Endothelial cell of umbilical vein (primary cell): ENCODE measurements around the gene MBD5.

Experiments used
- CTCF ChIP-seq, 2 donors: IDR thresholded peaks; 1 replicate in 1 of 2; 2 replicates in 1 of 2; pipeline ENCODE4 v1.5.1; 2011; ENCODE audit warnings: low read length in 2 of 2, mild to moderate bottlenecking in 2 of 2, moderate library complexity in 2 of 2, control low read depth in 1 of 2, inconsistent platforms in 1 of 2, low read depth in 1 of 2; ENCODE audit not compliant: insufficient read depth in 1 of 2; ENCODE audit errors: extremely low read depth in 1 of 2
- MYC ChIP-seq: IDR thresholded peaks from one replicate; pipeline ENCODE4 v1.6.1; 2011; ENCODE audit warnings: mild to moderate bottlenecking, low read depth, low read length
- POLR2A ChIP-seq: IDR thresholded peaks from 2 replicates; pipeline ENCODE4 v1.6.1; 2012; ENCODE audit warnings: low read depth, mild to moderate bottlenecking, control low read depth, low read length
- POLR2AphosphoS5 ChIP-seq: IDR thresholded peaks from 2 replicates; pipeline ENCODE4 v1.6.1; 2012; ENCODE audit warnings: low read depth, mild to moderate bottlenecking, control low read depth, low read length, moderate library complexity; ENCODE audit not compliant: insufficient read depth

- no peak for TF ChIP-seq POLR2A
- TF ChIP-seq POLR2AphosphoS5, result no peak
- TF ChIP-seq MYC, result no peak
- no peak for TF ChIP-seq CTCF (IDR thresholded peaks at IDR 0.05; ENCODE audit: extremely low read depth in 1 of 2, insufficient read depth in 1 of 2, low read depth in 1 of 2, low read length in 2 of 2)
These were observed 339.8 kb downstream of the MBD5 start for GRCh38 chr2:148360662-148361061.
